ENCODE measurements around the gene ZNF407. TPM values are rescaled to one million over a fixed set of nuclear protein-coding genes. Genes with fewer than 3 reads are reported as not detected.

ZNF407 gene
- total and polyA plus RNA-seq, 4 donors = 2.8 to 34.9 (median 9.5) TPM

DNA sequence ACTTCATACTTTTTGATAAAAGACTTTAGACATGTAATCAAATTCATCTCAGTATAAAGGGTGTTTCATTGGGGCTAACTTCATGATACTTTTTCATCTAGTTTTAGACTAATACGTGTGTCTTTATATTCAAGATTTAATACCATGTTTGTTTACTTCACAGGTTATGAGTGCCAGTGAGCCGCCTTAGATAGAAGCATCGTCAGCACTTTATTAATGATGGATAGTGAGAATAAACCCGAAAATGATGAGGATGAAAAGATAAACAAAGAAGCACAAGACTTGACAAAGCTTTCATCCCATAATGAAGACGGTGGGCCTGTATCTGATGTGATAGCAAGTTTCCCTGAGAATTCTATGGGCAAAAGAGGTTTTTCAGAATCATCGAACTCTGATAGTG lies 33.1 kb downstream of the ZNF407 start:
- ATAC-seq (ENCODE audit: insufficient read depth, low FRiP score) (no peak), DNase-seq (no peak)
- 89 to 94% methylated on average over 6 of the region's 6 CpGs for WGBS, 2 donors

DNA sequence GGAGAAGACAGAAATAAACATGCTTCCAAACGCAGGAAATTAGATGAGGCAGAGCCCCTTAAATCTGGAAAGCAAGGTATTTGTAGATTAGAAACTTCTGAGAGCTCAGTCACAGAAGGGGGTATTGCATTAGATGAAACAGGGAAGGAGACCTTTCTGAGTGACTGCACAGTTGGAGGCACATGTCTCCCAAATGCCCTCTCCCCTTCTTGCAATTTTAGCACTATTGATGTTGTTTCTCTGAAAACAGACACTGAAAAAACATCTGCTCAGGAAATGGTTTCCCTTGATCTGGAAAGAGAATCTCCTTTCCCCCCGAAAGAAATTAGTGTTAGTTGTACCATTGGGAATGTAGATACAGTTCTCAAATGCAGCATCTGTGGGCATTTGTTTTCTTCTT lies 33.5 kb downstream of the ZNF407 start:
- Histone ChIP-seq H3K4me3 (no peak overlapping the region), H3K9ac (ENCODE audit: insufficient read depth in 1 of 2, low read length in 2 of 2) (no peak overlapping the region), H3K27ac (ENCODE audit: low read depth in 1 of 2, low read length in 1 of 2) (no peak overlapping the region), H3K27me3 (ENCODE audit: control insufficient read depth in 3 of 3, insufficient read depth in 3 of 3, low read length in 2 of 3) (no peaks in the 10 kb centered on the region), H3K36me3 (ENCODE audit: control insufficient read depth in 4 of 4, insufficient read depth in 4 of 4, low read length in 4 of 4) (peaks cover 8 to 29% (median 16%) of the 10 kb centered on the region in 4 donors), H3K9me3 (ENCODE audit: control insufficient read depth in 4 of 4, insufficient read depth in 3 of 4, low read length in 3 of 4) (no peaks in the 10 kb centered on the region), H3K4me1 (ENCODE audit: control insufficient read depth in 5 of 5, insufficient read depth in 5 of 5, low read length in 5 of 5) (peaks cover 0 to 2% (median 0%) of the 10 kb centered on the region in 5 donors)
- 47 to 66% methylated on average over 2 of the region's 2 CpGs for WGBS, 2 donors
- no peak for DNase-seq
- ATAC-seq (ENCODE audit: insufficient read depth, low FRiP score) = no peak
- TF ChIP-seq, protein P1, sequence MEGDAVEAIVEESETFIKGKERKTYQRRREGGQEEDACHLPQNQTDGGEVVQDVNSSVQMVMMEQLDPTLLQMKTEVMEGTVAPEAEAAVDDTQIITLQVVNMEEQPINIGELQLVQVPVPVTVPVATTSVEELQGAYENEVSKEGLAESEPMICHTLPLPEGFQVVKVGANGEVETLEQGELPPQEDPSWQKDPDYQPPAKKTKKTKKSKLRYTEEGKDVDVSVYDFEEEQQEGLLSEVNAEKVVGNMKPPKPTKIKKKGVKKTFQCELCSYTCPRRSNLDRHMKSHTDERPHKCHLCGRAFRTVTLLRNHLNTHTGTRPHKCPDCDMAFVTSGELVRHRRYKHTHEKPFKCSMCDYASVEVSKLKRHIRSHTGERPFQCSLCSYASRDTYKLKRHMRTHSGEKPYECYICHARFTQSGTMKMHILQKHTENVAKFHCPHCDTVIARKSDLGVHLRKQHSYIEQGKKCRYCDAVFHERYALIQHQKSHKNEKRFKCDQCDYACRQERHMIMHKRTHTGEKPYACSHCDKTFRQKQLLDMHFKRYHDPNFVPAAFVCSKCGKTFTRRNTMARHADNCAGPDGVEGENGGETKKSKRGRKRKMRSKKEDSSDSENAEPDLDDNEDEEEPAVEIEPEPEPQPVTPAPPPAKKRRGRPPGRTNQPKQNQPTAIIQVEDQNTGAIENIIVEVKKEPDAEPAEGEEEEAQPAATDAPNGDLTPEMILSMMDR (IDR thresholded peaks at IDR 0.05; ENCODE audit: control extremely low read depth, extremely low read depth) = no peak

More for the DNA sequence above, 33.1 kb downstream of the ZNF407 start:
- Histone ChIP-seq H3K36me3 (ENCODE audit: control insufficient read depth in 4 of 4, insufficient read depth in 4 of 4, low read length in 4 of 4) (peaks cover 8 to 28% (median 16%) of the 10 kb centered on the region in 4 donors), H3K27ac (ENCODE audit: low read depth in 1 of 2, low read length in 1 of 2) (no peak overlapping the region), H3K9ac (ENCODE audit: insufficient read depth in 1 of 2, low read length in 2 of 2) (no peak overlapping the region), H3K4me1 (ENCODE audit: control insufficient read depth in 5 of 5, insufficient read depth in 5 of 5, low read length in 5 of 5) (peaks cover 0 to 2% (median 0%) of the 10 kb centered on the region in 5 donors), H3K9me3 (ENCODE audit: control insufficient read depth in 4 of 4, insufficient read depth in 3 of 4, low read length in 3 of 4) (no peaks in the 10 kb centered on the region), H3K4me3 (no peak overlapping the region), H3K27me3 (ENCODE audit: control insufficient read depth in 3 of 3, insufficient read depth in 3 of 3, low read length in 2 of 3) (no peaks in the 10 kb centered on the region)
- TF ChIP-seq, protein P1 (IDR thresholded peaks at IDR 0.05; ENCODE audit: control extremely low read depth, extremely low read depth) = no peak

DNA sequence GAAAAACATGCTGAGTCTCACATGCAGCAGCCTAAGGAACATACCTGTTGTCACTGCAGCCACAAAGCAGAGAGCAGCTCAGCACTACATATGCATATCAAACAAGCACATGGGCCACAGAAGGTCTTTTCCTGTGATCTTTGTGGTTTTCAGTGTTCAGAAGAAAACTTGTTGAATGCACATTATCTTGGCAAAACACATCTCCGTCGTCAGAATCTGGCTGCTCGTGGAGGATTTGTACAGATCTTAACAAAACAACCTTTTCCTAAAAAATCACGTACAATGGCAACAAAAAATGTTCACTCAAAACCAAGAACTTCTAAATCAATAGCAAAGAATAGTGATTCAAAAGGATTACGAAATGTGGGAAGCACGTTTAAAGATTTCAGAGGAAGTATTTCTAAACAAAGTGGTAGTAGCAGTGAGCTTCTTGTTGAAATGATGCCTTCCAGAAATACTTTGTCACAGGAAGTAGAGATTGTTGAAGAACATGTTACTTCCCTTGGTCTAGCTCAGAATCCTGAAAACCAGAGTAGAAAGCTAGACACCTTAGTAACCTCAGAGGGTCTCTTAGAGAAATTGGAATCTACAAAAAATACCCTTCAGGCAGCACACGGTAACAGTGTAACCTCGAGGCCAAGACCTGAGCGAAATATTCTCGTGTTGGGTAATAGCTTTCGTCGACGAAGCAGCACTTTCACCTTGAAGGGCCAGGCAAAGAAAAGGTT lies 34.1 kb downstream of the ZNF407 start:
- no peak overlapping the region for H3K27ac ChIP-seq (ENCODE audit: low read depth in 1 of 2, low read length in 1 of 2)
- 33 to 64% methylated on average over 13 of the region's 13 CpGs for WGBS, 2 donors

More for the DNA sequence above, 34.1 kb downstream of the ZNF407 start:
- H3K36me3 ChIP-seq (ENCODE audit: control insufficient read depth in 4 of 4, insufficient read depth in 4 of 4, low read length in 4 of 4) = peaks cover 8 to 29% (median 16%) of the 10 kb centered on the region in 4 donors
- peaks cover 0 to 2% (median 0%) of the 10 kb centered on the region in 5 donors for H3K4me1 ChIP-seq (ENCODE audit: control insufficient read depth in 5 of 5, insufficient read depth in 5 of 5, low read length in 5 of 5)
- no peaks in the 10 kb centered on the region for H3K9me3 ChIP-seq (ENCODE audit: control insufficient read depth in 4 of 4, insufficient read depth in 3 of 4, low read length in 3 of 4)
- H3K27me3 ChIP-seq (ENCODE audit: control insufficient read depth in 3 of 3, insufficient read depth in 3 of 3, low read length in 2 of 3) = no peaks in the 10 kb centered on the region
- TF ChIP-seq, protein P1 (IDR thresholded peaks at IDR 0.05; ENCODE audit: control extremely low read depth, extremely low read depth) = no peak
- no peak overlapping the region for H3K4me3 ChIP-seq
- DNase-seq = peak in 1 of 3 donors; percentile 35
- no peak for ATAC-seq (ENCODE audit: insufficient read depth, low FRiP score)
- H3K9ac ChIP-seq (ENCODE audit: insufficient read depth in 1 of 2, low read length in 2 of 2) = no peak overlapping the region
